Caco-2 (cell line): ENCODE results near the gene RAD51B. TPM values are rescaled to one million over a fixed set of nuclear protein-coding genes. Genes with fewer than 3 reads are reported as not detected.

ENCODE experiments used
- BruUV-seq: library from RNA; stranded (reverse); fragments of 400-500 nt; replicated peaks from 2 replicates; lab custom pipeline; 2021; lab: Mats Ljungman, UMichigan
- CTCF ChIA-PET: fragments of 300-600 bp; sonication (Branson Sonifier 250); formaldehyde crosslinking; loops from one replicate; lab custom pipeline; 2022; ENCODE audit warnings: antibody characterized with exemption; lab: Charles Lee
- POLR2A ChIA-PET: fragments of 300-600 bp; sonication (Branson Sonifier 250); formaldehyde crosslinking; loops from one replicate; lab custom pipeline; 2022; ENCODE audit warnings: antibody characterized with exemption; lab: Charles Lee
- DNase-seq, 2 experiments: peaks; one replicate each; pipeline versions ENCODE4 v3.0.0 to v3.0.0-alpha.2; 2020 to 2022
- H3K27me3 ChIP-seq: replicated peaks from 2 replicates; pipeline ENCODE4 v1.6.0; 2011; ENCODE audit warnings: low read length; ENCODE audit not compliant: control insufficient read depth, insufficient read depth
- H3K36me3 ChIP-seq: 2 replicates; pipeline ENCODE4 v1.5.1; 2011; ENCODE audit warnings: low read length; ENCODE audit not compliant: control insufficient read depth, insufficient read depth
- H3K4me1 ChIP-seq: fragments of 250-450 bp; sonication (Bioruptor Pico); 2 replicates; pipeline ENCODE4 v1.5.1; 2020; ENCODE audit warnings: mild to moderate bottlenecking
- H3K4me3 ChIP-seq: 2 replicates; pipeline ENCODE4 v1.5.1; 2011; ENCODE audit warnings: low read depth, mild to moderate bottlenecking, control low read depth, low read length
- H3K9me3 ChIP-seq: fragments of 250-450 bp; sonication (Bioruptor Pico); 2 replicates; pipeline ENCODE4 v1.5.1; 2020; ENCODE audit warnings: mild to moderate bottlenecking, moderate library complexity
- H3K27ac Mint-ChIP-seq: one replicate; pipeline ENCODE4 v1.8.0; 2022; ENCODE audit warnings: mixed read lengths; ENCODE audit not compliant: unreplicated experiment
- H3K27me3 Mint-ChIP-seq: one replicate; pipeline ENCODE4 v1.8.0; 2022; ENCODE audit warnings: mixed read lengths; ENCODE audit not compliant: insufficient read depth, unreplicated experiment
- H3K36me3 Mint-ChIP-seq: one replicate; pipeline ENCODE4 v1.8.0; 2022; ENCODE audit warnings: mild to moderate bottlenecking, mixed read lengths; ENCODE audit not compliant: insufficient read depth, unreplicated experiment
- H3K4me1 Mint-ChIP-seq: one replicate; pipeline ENCODE4 v1.8.0; 2022; ENCODE audit warnings: low read depth, mixed read lengths; ENCODE audit not compliant: unreplicated experiment
- H3K4me3 Mint-ChIP-seq: one replicate; pipeline ENCODE4 v1.8.0; 2022; ENCODE audit warnings: mild to moderate bottlenecking, moderate library complexity, mixed read lengths; ENCODE audit not compliant: unreplicated experiment
- H3K9me3 Mint-ChIP-seq: one replicate; pipeline ENCODE4 v1.8.0; 2022; ENCODE audit warnings: mixed read lengths; ENCODE audit not compliant: unreplicated experiment
- intact Hi-C: fragments of 100-400 bp; cut with micrococcal nuclease; formaldehyde crosslinking; loops from one replicate; pipeline ENCODE4 v1.10.0; 2022; ENCODE audit not compliant: unreplicated experiment
- total RNA-seq: library from RNA; stranded (reverse); gene quantifications from 2 replicates; pipeline ENCODE4 v1.2.3, GENCODE V29; 2022
- TF ChIP-seq, protein P1 (sequence below), 2 experiments: fragments of 200-600 bp in 1 of 2; IDR thresholded peaks; 1 replicate in 1 of 2; 2 replicates in 1 of 2; pipeline versions ENCODE4 v1.5.1 to v1.8.0; 2011 to 2022; ENCODE audit warnings: antibody characterized with exemption in 1 of 2, control low read depth in 1 of 2, inconsistent platforms in 1 of 2, low read depth in 1 of 2, low read length in 1 of 2, mild to moderate bottlenecking in 1 of 2, moderate library complexity in 1 of 2; ENCODE audit not compliant: insufficient read depth in 1 of 2, severe bottlenecking in 1 of 2, unreplicated experiment in 1 of 2

RAD51B gene
- total RNA-seq, 1 experiment from 2014 or later, result 16.7 TPM

DNA sequence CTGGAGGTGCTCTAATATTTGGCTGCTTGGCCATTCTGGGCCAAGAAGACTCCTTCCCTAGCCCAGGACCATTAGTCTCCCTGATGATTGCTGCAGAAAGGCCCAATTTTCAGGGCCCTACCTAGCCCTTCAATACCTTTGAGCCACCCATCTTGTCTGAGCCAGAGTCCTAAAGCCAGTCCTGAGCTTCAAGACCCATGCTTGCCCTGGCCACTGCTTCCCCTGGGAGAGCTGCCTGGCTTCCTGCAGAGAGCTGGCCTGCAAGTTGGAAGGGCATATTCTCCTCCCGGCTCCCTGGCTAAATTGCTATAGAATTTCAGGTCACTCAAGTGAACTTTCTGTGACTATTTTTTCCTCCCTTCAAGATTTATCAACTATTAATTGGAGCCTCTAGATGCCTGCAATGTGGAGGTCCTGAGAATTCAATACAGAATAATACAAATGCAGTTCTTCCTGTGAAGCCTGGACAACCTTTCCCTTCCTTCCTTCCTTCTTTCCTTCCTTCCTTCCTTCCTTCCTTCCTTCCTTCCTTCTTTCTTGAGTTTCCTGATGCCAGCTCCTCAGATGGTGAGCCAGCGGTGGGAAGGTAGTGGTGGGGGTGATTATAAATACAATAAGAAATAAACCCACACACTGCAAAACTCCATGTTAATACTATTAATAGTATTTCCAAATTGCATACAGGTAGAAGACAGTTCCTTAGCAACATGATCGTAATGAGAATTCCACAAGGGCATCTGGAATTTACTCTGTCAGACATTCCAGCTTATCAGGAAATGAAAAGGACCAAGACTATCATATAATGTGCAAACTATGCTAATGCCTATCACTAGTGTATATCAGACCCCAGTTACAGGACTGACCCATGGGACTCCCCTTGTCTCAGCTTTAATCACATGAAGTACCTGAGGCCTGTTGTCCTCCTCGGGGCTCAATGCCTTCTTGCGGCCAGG lies 865.2 kb downstream of the RAD51B start:
- H3K27me3 Mint-ChIP-seq, result no peaks in the 10 kb centered on the region
- CTCF ChIA-PET, result no interaction called here
- H3K4me1 Mint-ChIP-seq, result peaks cover 25% of the 10 kb centered on the region
- TF ChIP-seq, protein P1, sequence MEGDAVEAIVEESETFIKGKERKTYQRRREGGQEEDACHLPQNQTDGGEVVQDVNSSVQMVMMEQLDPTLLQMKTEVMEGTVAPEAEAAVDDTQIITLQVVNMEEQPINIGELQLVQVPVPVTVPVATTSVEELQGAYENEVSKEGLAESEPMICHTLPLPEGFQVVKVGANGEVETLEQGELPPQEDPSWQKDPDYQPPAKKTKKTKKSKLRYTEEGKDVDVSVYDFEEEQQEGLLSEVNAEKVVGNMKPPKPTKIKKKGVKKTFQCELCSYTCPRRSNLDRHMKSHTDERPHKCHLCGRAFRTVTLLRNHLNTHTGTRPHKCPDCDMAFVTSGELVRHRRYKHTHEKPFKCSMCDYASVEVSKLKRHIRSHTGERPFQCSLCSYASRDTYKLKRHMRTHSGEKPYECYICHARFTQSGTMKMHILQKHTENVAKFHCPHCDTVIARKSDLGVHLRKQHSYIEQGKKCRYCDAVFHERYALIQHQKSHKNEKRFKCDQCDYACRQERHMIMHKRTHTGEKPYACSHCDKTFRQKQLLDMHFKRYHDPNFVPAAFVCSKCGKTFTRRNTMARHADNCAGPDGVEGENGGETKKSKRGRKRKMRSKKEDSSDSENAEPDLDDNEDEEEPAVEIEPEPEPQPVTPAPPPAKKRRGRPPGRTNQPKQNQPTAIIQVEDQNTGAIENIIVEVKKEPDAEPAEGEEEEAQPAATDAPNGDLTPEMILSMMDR (IDR thresholded peaks at IDR 0.05; ENCODE audit: insufficient read depth in 1 of 2, low read depth in 1 of 2, low read length in 1 of 2, severe bottlenecking in 1 of 2, unreplicated experiment in 1 of 2), result no peak
- peaks cover 33% of the 10 kb centered on the region for H3K4me1 ChIP-seq
- no peak overlapping the region for H3K4me3 Mint-ChIP-seq
- intact Hi-C loops, result no loop called here
- H3K36me3 Mint-ChIP-seq, result no peaks in the 10 kb centered on the region
- no peak overlapping the region for H3K4me3 ChIP-seq
- POLR2A ChIA-PET, result interaction anchor here (0.9 kb wide), 1 partner anchor 108 kb away, joined by 4 read pairs; the partner anchor contains the start of gene ZFP36L1
- no TSS peak for BruUV-seq
- H3K27me3 ChIP-seq, result no peaks in the 10 kb centered on the region
- peaks cover 14% of the 10 kb centered on the region for H3K9me3 Mint-ChIP-seq
- H3K27ac Mint-ChIP-seq, result no peak overlapping the region
- no peaks in the 10 kb centered on the region for H3K36me3 ChIP-seq
- no peak for DNase-seq
- H3K9me3 ChIP-seq, result no peaks in the 10 kb centered on the region; the same call in 1 of the 2 replicates

DNA sequence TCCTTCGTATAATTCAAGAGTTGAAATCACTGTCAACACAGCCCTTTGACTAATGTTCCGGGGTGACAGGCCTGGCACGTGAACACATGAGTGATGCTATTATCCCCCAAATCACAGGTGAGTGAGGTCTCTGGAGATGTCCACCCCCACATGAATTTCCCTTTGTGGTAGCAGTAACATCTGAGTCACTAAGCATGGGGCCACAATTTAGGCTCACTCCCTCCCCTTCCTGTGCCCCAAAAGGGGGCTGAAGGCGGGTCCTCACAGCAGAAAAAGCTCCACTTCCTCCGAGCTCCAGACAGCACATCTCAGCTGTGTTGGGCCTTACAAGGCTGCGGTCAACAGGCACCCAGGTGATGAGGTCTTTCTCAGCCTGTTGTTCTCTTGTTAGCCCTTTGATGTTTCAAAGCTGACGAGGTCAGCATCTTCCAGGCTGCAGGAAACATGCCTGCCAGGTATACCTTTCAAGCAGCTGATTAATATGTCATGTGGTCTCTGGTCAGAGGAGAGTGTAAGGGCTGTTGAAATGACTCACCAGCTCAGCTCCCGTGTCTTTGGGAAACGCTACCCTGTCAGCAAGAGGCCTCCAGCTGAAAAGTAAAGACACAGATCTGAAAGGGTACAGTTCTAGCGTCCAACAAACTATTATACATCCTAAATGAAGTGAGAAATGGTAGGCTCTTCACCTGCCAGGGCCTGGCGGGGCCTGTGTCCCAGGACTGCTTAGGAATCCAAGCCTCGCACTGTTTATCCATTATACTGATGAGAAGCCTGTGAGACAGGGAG lies 866.0 kb downstream of the RAD51B start:
- Mint-ChIP-seq H3K36me3 (no peaks in the 10 kb centered on the region), H3K4me1 (peaks cover 23% of the 10 kb centered on the region), H3K27ac (peak overlapping the region; percentile 68), H3K9me3 (peaks cover 6% of the 10 kb centered on the region), H3K4me3 (no peak overlapping the region), H3K27me3 (no peaks in the 10 kb centered on the region)
- Histone ChIP-seq H3K27me3 (no peaks in the 10 kb centered on the region), H3K4me1 (peaks cover 30% of the 10 kb centered on the region), H3K4me3 (no peak overlapping the region), H3K36me3 (no peaks in the 10 kb centered on the region), H3K9me3 (no peaks in the 10 kb centered on the region; the same call in 1 of the 2 replicates)
- TF ChIP-seq, protein P1 (IDR thresholded peaks at IDR 0.05; ENCODE audit: insufficient read depth in 1 of 2, low read depth in 1 of 2, low read length in 1 of 2, severe bottlenecking in 1 of 2, unreplicated experiment in 1 of 2), result no peak
- POLR2A ChIA-PET, result interaction anchor here (0.9 kb wide), 1 partner anchor 107 kb away, joined by 4 read pairs; the partner anchor contains the start of gene ZFP36L1
- peak; percentile 44 to 59 for DNase-seq
- CTCF ChIA-PET, result no interaction called here
- BruUV-seq, result no TSS peak
- intact Hi-C loops, result no loop called here

DNA sequence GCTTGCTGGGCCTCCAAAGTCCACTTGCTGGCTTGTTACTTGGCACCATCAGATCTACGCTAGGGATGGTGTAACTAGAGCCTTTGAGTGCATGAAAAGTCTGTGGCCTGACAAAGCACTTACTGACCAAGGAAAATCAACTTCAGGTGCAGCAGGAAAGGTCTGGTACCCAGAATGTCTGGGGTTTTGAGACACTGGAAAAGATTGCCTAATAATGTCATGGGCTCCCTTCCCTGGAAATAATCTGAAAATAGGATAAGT lies 866.6 kb downstream of the RAD51B start:
- peaks cover 6% of the 10 kb centered on the region for H3K9me3 Mint-ChIP-seq
- no peaks in the 10 kb centered on the region for H3K36me3 ChIP-seq
- POLR2A ChIA-PET, result interaction anchor here (0.9 kb wide), 1 partner anchor 107 kb away, joined by 4 read pairs; the partner anchor contains the start of gene ZFP36L1
- H3K27me3 ChIP-seq, result no peaks in the 10 kb centered on the region
- peaks cover 23% of the 10 kb centered on the region for H3K4me1 Mint-ChIP-seq
- intact Hi-C loops, result no loop called here
- H3K27me3 Mint-ChIP-seq, result no peaks in the 10 kb centered on the region
- H3K4me3 ChIP-seq, result no peak overlapping the region
- CTCF ChIA-PET, result no interaction called here
- TF ChIP-seq, protein P1 (IDR thresholded peaks at IDR 0.05; ENCODE audit: insufficient read depth in 1 of 2, low read depth in 1 of 2, low read length in 1 of 2, severe bottlenecking in 1 of 2, unreplicated experiment in 1 of 2), result no peak
- H3K4me1 ChIP-seq, result peaks cover 30% of the 10 kb centered on the region
- BruUV-seq, result no TSS peak
- H3K27ac Mint-ChIP-seq, result peak overlapping the region; percentile 68
- H3K9me3 ChIP-seq, result no peaks in the 10 kb centered on the region; the same call in 1 of the 2 replicates
- no peaks in the 10 kb centered on the region for H3K36me3 Mint-ChIP-seq
- DNase-seq, result no peak
- no peak overlapping the region for H3K4me3 Mint-ChIP-seq
